GM21390 (cell line): ENCODE measurements around the gene TMCC2.
A peak's percentile ranks its signal among the peaks of the same experiment; 100 is the strongest.
"Not testable (repeated sequence)": the region's sequence is repeated elsewhere in the genome, so short reads cannot be mapped to it uniquely, and the experiment has no call there.

Source experiments
- ATAC-seq: cut with Tn5 transposase; IDR thresholded peaks from one replicate; pipeline ENCODE4 v1.9.1; 2021; ENCODE audit not compliant: unreplicated experiment

The TMCC2 gene

GRCh38 chr1:205227584-205228013 is at the start of gene TMCC2:
TMCC2 (plus strand) TSS chr1:205227946; CDS start chr1:205228565, 619 bp downstream.
- ATAC-seq: peak; percentile 69

GRCh38 chr1:205179842-205180241 is 47.9 kb upstream of the TMCC2 start:
- no peak for ATAC-seq

- not testable (repeated sequence) for ATAC-seq
Observed at GRCh38 chr1:205180331-205180730, 47.4 kb upstream of the TMCC2 start.

GRCh38 chr1:205182930-205183329 is 44.8 kb upstream of the TMCC2 start:
- ATAC-seq: no peak

- no peak for ATAC-seq
Observed at GRCh38 chr1:205183676-205184335, 43.9 kb upstream of the TMCC2 start.

GRCh38 chr1:205186191-205186590 is 41.6 kb upstream of the TMCC2 start:
- ATAC-seq: no peak

- ATAC-seq: no peak
Observed at GRCh38 chr1:205187420-205187819, 40.3 kb upstream of the TMCC2 start.

- ATAC-seq: no peak
Observed at GRCh38 chr1:205188098-205188497, 39.6 kb upstream of the TMCC2 start.

- no peak for ATAC-seq
Observed at GRCh38 chr1:205188596-205188995, 39.1 kb upstream of the TMCC2 start.

- ATAC-seq: no peak
Observed at GRCh38 chr1:205189131-205189530, 38.6 kb upstream of the TMCC2 start.

GRCh38 chr1:205190845-205191577 is 36.7 kb upstream of the TMCC2 start:
- ATAC-seq: no peak

GRCh38 chr1:205191622-205192021 is 36.1 kb upstream of the TMCC2 start:
- no peak for ATAC-seq

GRCh38 chr1:205192287-205192686 is 35.5 kb upstream of the TMCC2 start:
- no peak for ATAC-seq

GRCh38 chr1:205199090-205199930 is 28.4 kb upstream of the TMCC2 start:
- ATAC-seq: no peak

- no peak for ATAC-seq
Observed at GRCh38 chr1:205199931-205200299, 27.8 kb upstream of the TMCC2 start.

- no peak for ATAC-seq
Observed at GRCh38 chr1:205204552-205204951, 23.2 kb upstream of the TMCC2 start.

- ATAC-seq: no peak
Observed at GRCh38 chr1:205205055-205205454, 22.7 kb upstream of the TMCC2 start.

- no peak for ATAC-seq
Observed at GRCh38 chr1:205208811-205209210, 18.9 kb upstream of the TMCC2 start.

- peak; percentile 14 for ATAC-seq
Observed at GRCh38 chr1:205210756-205211168, 17.0 kb upstream of the TMCC2 start.

- peak; percentile 88 for ATAC-seq
Observed at GRCh38 chr1:205211169-205211838, 16.4 kb upstream of the TMCC2 start, which contains the start of gene DSTYK. DSTYK (minus strand) TSS chr1:205211702; CDS start chr1:205211535, 167 bp downstream.
